Hepatocyte (in vitro differentiated cells): ENCODE data around the gene FBLN2. TPM values are rescaled to one million over a fixed set of nuclear protein-coding genes. Genes with fewer than 3 reads are reported as not detected.

Experiments
- DNase-seq: peaks from one replicate; pipeline ENCODE4 v3.0.0-alpha.2; 2016; ENCODE audit warnings: low spot score
- H2AFZ ChIP-seq: fragments of 200-600 bp; sonication (generic); 2 replicates; pipeline ENCODE4 v1.6.0; 2016; ENCODE audit warnings: antibody characterized with exemption, mild to moderate bottlenecking
- H3K27ac ChIP-seq: fragments of 200-600 bp; sonication (generic); 2 replicates; pipeline ENCODE4 v1.5.1; 2016; ENCODE audit warnings: mild to moderate bottlenecking
- H3K27me3 ChIP-seq: fragments of 200-600 bp; sonication (generic); 2 replicates; pipeline ENCODE4 v1.6.1; 2016
- H3K36me3 ChIP-seq: fragments of 200-600 bp; sonication (generic); replicated peaks from 2 replicates; pipeline ENCODE4 v1.5.1; 2016; ENCODE audit warnings: low read depth; ENCODE audit not compliant: insufficient read depth
- H3K4me1 ChIP-seq: fragments of 200-600 bp; sonication (generic); 2 replicates; pipeline ENCODE4 v1.5.1; 2016; ENCODE audit warnings: mild to moderate bottlenecking, moderate library complexity; ENCODE audit not compliant: insufficient read depth
- H3K4me2 ChIP-seq: fragments of 200-600 bp; sonication (generic); 2 replicates; pipeline ENCODE4 v1.6.0; 2016
- H3K4me3 ChIP-seq: fragments of 200-600 bp; sonication (generic); 2 replicates; pipeline ENCODE4 v1.5.1; 2016; ENCODE audit warnings: mild to moderate bottlenecking
- H3K79me2 ChIP-seq: fragments of 200-600 bp; sonication (generic); 2 replicates; pipeline ENCODE4 v1.6.0; 2017; ENCODE audit warnings: mild to moderate bottlenecking
- H3K9me2 ChIP-seq: fragments of 200-600 bp; sonication (generic); replicated peaks from 2 replicates; pipeline ENCODE4 v1.6.0; 2017; ENCODE audit warnings: mild to moderate bottlenecking; ENCODE audit not compliant: insufficient read depth
- H3K9me3 ChIP-seq: fragments of 200-600 bp; sonication (generic); 2 replicates; pipeline ENCODE4 v1.5.1; 2016; ENCODE audit warnings: low read depth, mild to moderate bottlenecking
- H4K20me1 ChIP-seq: fragments of 200-600 bp; sonication (generic); 2 replicates; pipeline ENCODE4 v1.6.0; 2016; ENCODE audit warnings: mild to moderate bottlenecking; ENCODE audit not compliant: insufficient read depth, poor library complexity, severe bottlenecking
- EZH2 ChIP-seq: fragments of 200-600 bp; sonication (generic); IDR thresholded peaks from 2 replicates; pipeline ENCODE4 v1.6.1; 2016; ENCODE audit warnings: antibody characterized with exemption, mild to moderate bottlenecking, borderline replicate concordance
- EZH2phosphoT487 ChIP-seq: fragments of 200-600 bp; sonication (generic); IDR thresholded peaks from one replicate; pipeline ENCODE4 v1.6.1; 2018; ENCODE audit warnings: antibody characterized with exemption, mild to moderate bottlenecking, low read depth, moderate library complexity; ENCODE audit not compliant: unreplicated experiment, severe bottlenecking
- WGBS: methylation state at CpG from one replicate; pipeline ENCODE4 v1.1.6; 2016; ENCODE audit warnings: low lambda C conversion rate; ENCODE audit errors: missing lambda C conversion rate; 5-methylcytosine and 5-hydroxymethylcytosine counted together
- polyA plus RNA-seq: library from polyadenylated mRNA; unstranded; fragments of >200 nt; fragmentation: Nextera tagmentation; extraction: Ambion mirVana; gene quantifications from 2 replicates; pipeline ENCODE4 v1.2.1, GENCODE V29; 2016
- total RNA-seq: library from RNA; depleted of rRNA; stranded (reverse); fragments of >200 nt; gene quantifications from 2 replicates; pipeline ENCODE4 v1.2.3, GENCODE V29; 2014
- TF ChIP-seq, protein P1 (sequence below): fragments of 200-600 bp; sonication (generic); IDR thresholded peaks from 2 replicates; pipeline ENCODE4 v1.5.1; 2016; ENCODE audit warnings: antibody characterized with exemption, mild to moderate bottlenecking; ENCODE audit not compliant: poor library complexity

Gene FBLN2
- total and polyA plus RNA-seq, 2 experiments from 2014 or later, result 75.8 to 76.2 TPM

DNA sequence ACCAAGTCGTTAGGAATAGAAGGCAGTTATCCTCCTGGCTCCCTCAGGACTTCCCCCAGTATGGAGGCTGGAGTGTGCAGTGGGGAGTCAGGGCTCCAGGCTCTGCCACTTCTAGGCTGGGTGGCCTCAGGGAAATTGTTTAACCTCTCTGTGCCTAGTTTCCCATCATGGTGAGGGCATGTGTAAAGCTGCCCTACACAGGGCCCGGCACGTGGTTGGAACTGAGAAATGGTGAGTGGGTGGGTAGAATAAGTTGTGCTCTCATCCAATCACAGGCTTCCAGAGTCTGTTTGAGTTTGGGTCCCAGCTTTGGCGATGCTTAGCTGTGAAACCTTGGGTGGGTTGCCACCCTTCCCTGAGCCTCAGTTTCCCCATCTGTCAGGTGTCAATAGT is 117.3 kb downstream of the FBLN2 start:
- no peak overlapping the region for H3K27ac ChIP-seq
- TF ChIP-seq, protein P1, sequence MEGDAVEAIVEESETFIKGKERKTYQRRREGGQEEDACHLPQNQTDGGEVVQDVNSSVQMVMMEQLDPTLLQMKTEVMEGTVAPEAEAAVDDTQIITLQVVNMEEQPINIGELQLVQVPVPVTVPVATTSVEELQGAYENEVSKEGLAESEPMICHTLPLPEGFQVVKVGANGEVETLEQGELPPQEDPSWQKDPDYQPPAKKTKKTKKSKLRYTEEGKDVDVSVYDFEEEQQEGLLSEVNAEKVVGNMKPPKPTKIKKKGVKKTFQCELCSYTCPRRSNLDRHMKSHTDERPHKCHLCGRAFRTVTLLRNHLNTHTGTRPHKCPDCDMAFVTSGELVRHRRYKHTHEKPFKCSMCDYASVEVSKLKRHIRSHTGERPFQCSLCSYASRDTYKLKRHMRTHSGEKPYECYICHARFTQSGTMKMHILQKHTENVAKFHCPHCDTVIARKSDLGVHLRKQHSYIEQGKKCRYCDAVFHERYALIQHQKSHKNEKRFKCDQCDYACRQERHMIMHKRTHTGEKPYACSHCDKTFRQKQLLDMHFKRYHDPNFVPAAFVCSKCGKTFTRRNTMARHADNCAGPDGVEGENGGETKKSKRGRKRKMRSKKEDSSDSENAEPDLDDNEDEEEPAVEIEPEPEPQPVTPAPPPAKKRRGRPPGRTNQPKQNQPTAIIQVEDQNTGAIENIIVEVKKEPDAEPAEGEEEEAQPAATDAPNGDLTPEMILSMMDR, result no peak
- TF ChIP-seq EZH2phosphoT487 (no peak), EZH2 (no peak)
- H3K4me2 ChIP-seq, result no peak overlapping the region
- H3K27me3 ChIP-seq, result peaks cover 5% of the 10 kb centered on the region
- no peak for DNase-seq
- no peak overlapping the region for H2AFZ ChIP-seq
- no peak overlapping the region for H3K4me3 ChIP-seq
- H3K9me3 ChIP-seq, result no peaks in the 10 kb centered on the region
- H4K20me1 ChIP-seq, result no peaks in the 10 kb centered on the region
- no peaks in the 10 kb centered on the region for H3K79me2 ChIP-seq
- no peaks in the 10 kb centered on the region for H3K36me3 ChIP-seq
- H3K4me1 ChIP-seq, result no peaks in the 10 kb centered on the region
- H3K9me2 ChIP-seq, result no peaks in the 10 kb centered on the region
- 86% methylated on average over 4 of the region's 4 CpGs for WGBS

DNA sequence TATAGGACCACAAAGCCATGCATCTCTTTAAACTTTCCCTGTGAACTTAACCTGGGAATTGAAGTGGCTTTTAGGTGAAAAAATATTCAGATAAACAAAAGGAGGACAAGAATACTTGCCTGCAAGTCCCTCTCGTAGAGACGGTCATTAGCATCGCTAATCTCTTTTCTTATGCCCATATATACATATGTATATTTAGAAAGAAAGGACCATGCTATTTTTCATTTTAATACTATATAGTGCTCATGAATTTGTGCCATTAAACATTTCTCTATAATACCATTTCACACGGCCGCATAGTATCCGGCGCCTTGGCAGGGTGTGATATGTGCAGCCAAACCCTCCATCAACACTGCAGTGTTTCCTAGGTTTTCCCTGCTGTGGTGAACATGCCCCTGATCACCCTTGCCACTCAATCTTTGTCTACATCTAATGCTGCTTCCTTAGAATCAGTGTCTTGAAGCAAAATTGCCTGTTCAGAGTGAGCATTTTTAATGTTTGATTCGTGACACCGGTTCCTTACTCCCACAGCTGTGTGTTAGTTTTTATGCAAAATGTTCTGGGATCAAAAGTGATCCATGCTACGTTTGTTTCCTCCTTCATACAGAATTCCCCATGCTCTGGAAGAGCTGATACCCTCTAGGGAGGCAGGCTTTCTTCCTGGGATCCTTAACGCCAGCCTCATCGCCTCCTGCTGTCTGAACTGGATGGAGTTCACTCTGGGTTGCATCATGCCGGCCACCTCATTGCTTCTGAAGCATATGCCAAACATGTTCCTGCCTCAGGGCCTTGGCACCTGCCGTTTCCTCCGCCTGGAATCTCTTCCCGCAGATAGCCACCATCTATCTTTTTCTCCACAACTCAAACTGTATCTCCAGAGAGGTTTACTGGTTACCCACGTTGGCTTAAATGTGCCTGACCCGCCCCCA is 118.1 kb downstream of the FBLN2 start:
- Histone ChIP-seq H3K4me1 (no peaks in the 10 kb centered on the region), H3K4me2 (no peak overlapping the region), H4K20me1 (no peaks in the 10 kb centered on the region), H3K9me3 (no peaks in the 10 kb centered on the region), H2AFZ (no peak overlapping the region), H3K27ac (no peak overlapping the region), H3K27me3 (peaks cover 8% of the 10 kb centered on the region), H3K4me3 (no peak overlapping the region), H3K9me2 (no peaks in the 10 kb centered on the region), H3K36me3 (no peaks in the 10 kb centered on the region), H3K79me2 (no peaks in the 10 kb centered on the region)
- DNase-seq, result no peak
- WGBS, result 79% methylated on average over 18 of the region's 18 CpGs
- no peak for TF ChIP-seq EZH2phosphoT487
- TF ChIP-seq EZH2, result no peak
- TF ChIP-seq, protein P1, result no peak

DNA sequence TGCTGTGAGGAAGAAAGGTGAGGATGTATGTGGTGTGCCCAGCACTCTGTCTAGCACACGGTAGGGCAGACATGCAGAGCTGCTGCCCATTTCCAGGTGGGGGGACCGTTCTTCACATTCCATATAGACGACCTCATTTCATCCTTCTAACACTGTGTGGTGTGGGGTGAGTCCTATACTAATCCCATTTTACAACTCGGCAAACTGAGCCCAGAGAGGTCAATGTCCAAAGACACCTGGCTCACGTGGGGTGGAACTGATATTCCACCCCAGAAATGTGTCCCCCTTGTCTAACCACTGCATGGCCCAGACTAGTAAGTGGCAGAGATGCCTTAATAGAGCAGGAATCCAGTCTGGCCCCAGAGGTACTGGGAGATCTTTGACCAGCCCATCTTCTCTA is 119.2 kb downstream of the FBLN2 start:
- Histone ChIP-seq H4K20me1 (no peaks in the 10 kb centered on the region), H3K36me3 (no peaks in the 10 kb centered on the region), H3K4me2 (no peak overlapping the region), H3K9me3 (no peaks in the 10 kb centered on the region), H3K79me2 (no peaks in the 10 kb centered on the region), H3K4me3 (no peak overlapping the region), H3K27me3 (peaks cover 16% of the 10 kb centered on the region), H3K4me1 (no peaks in the 10 kb centered on the region), H2AFZ (no peak overlapping the region), H3K9me2 (no peaks in the 10 kb centered on the region), H3K27ac (no peak overlapping the region)
- DNase-seq, result no peak
- no peak for TF ChIP-seq EZH2
- TF ChIP-seq, protein P1, result no peak
- no peak for TF ChIP-seq EZH2phosphoT487
- WGBS, result 79% methylated on average over 5 of the region's 5 CpGs
